GM21515 (cell line): ENCODE results near the gene LNX1.
"Not testable (repeated sequence)": the region's sequence is repeated elsewhere in the genome, so short reads cannot be mapped to it uniquely, and the experiment has no call there.

ENCODE experiments used
- ATAC-seq: cut with Tn5 transposase; IDR thresholded peaks from one replicate; pipeline ENCODE4 v1.9.1; 2021; ENCODE audit not compliant: unreplicated experiment

LNX1 gene

DNA sequence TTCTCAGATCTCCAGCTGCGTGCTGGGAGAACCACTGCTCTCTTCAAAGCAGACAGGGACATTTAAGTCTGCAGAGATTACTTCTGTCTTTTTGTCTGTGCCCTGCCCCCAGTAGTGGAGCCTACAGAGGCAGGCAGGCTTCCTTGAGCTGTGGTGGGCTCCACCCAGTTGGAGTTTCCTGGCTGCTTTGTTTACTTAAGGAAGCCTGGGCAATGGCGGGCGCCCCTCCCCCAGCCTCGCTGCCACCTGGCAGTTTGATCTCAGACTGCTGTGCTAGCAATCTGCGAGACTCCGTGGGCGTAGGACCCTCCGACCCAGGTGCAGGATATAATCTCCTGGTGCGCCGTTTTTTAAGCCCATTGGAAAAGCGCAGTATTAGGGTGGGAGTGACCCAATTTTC lies 181.8 kb downstream of the LNX1 start:
- not testable (repeated sequence) for ATAC-seq
